Loucy (cell line): ENCODE results near the gene FAM98C.

Source experiments
- EZH2phosphoT487 ChIP-seq: fragments of 200-600 bp; IDR thresholded peaks from 2 replicates; pipeline ENCODE4 v1.6.1; 2018; ENCODE audit warnings: antibody characterized with exemption, mild to moderate bottlenecking, moderate library complexity, borderline replicate concordance
- TF ChIP-seq, protein P1 (sequence below): fragments of 200-600 bp; sonication (generic); conservative IDR thresholded peaks from 2 replicates; pipeline ENCODE4 v1.5.1; 2014; ENCODE audit warnings: mild to moderate bottlenecking, antibody characterized with exemption, low read length

DNA sequence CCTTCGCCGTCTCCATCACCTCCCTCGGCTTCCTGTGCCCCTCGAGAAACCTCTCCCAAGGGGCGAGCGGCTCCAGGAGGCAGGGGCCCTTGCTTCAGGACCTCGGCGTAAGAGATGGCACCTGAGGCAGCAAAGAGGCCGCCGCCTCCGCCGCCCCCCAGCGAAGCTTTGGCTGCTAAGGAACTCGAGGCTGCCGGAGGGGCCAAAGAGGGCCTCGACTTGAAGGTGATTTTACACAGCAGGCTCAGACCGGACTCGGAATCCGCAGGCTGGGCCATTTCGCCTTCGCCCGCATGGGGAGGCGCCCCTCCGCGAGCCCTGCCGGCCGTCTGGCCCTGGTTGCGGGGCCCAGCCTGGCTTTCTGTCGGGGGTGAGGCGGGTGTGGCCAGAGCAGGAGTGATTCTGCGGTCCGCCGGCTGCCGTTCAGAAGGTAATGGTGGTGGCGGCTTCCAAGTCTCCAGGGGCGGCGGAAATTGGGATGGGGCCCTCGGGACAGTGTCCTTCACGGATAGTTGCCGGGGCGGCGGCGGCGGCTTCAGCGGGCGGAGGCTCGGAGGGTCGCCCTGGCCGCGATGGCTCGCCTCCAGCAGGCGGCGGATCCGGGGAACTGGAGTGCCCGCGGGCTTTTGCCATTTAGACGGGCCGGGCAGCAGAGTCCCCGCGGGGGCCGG, 16.5 kb upstream of the FAM98C start:
- TF ChIP-seq, protein P1, sequence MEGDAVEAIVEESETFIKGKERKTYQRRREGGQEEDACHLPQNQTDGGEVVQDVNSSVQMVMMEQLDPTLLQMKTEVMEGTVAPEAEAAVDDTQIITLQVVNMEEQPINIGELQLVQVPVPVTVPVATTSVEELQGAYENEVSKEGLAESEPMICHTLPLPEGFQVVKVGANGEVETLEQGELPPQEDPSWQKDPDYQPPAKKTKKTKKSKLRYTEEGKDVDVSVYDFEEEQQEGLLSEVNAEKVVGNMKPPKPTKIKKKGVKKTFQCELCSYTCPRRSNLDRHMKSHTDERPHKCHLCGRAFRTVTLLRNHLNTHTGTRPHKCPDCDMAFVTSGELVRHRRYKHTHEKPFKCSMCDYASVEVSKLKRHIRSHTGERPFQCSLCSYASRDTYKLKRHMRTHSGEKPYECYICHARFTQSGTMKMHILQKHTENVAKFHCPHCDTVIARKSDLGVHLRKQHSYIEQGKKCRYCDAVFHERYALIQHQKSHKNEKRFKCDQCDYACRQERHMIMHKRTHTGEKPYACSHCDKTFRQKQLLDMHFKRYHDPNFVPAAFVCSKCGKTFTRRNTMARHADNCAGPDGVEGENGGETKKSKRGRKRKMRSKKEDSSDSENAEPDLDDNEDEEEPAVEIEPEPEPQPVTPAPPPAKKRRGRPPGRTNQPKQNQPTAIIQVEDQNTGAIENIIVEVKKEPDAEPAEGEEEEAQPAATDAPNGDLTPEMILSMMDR = no peak
- no peak for TF ChIP-seq EZH2phosphoT487
